Activated CD8-positive, alpha-beta memory T cell treated with anti-CD3 and anti-CD28 coated beads for 48 hours (primary cell): ENCODE data around the gene TRERF1.
"Not testable (repeated sequence)": the region's sequence is repeated elsewhere in the genome, so short reads cannot be mapped to it uniquely, and the experiment has no call there.

ENCODE experiments used
- DNase-seq, 3 experiments: peaks; one replicate each; pipeline ENCODE4 v3.0.0-alpha.2; 2020; ENCODE audit warnings: low read depth in 2 of 3, low spot score in 2 of 3

The TRERF1 gene

DNA sequence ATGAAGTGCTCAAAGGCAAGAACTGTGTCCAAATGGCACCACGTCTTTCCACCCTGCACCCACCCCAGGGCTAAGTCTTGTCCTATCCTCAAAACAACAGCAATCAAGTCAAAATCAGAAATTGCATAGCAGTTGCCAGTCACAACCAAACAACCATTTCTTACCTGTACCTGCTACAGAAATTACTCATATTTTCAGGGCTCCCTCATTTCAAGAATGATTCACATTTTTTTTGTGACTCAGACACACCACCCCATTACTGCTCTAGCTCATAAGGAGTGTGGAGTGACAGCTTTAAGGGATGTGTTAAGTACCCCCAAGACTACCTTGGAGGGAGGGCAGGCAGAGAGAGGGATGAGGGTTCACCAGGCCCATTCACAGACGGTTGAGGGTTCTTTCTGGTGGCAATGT, 111.7 kb downstream of the TRERF1 start:
- no peak for DNase-seq

DNA sequence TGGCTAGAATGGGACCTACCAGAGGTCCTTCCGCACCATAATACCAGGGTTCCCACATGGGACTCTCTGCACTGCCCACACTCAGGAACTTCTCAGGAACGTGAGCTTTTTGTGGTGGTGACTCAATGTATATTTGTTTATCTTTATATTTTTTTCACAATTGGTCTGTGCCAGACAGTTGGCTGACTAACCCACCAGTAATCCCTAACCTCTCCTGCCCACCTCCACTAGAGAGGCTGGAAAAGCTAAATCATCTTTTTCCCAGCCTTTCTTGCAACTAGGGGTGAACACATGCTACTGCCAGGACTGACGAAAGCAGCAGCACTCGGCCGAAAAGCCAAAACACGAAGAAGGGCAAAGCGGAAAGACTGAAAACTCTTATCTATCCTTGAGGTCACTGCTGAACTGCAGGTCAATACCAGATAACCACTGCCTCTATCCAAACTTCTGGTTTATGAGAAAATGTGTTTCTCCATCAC, 112.9 kb downstream of the TRERF1 start:
- DNase-seq, result no peak

- DNase-seq, result no peak
Measured at GRCh38 chr6:42337985-42338743, 113.6 kb downstream of the TRERF1 start.

- no peak for DNase-seq
Measured at GRCh38 chr6:42336431-42336830, 115.3 kb downstream of the TRERF1 start.

GRCh38 chr6:42335896-42336295, 115.8 kb downstream of the TRERF1 start:
- DNase-seq, result no peak

GRCh38 chr6:42334870-42335269, 116.9 kb downstream of the TRERF1 start:
- DNase-seq, result no peak

DNA sequence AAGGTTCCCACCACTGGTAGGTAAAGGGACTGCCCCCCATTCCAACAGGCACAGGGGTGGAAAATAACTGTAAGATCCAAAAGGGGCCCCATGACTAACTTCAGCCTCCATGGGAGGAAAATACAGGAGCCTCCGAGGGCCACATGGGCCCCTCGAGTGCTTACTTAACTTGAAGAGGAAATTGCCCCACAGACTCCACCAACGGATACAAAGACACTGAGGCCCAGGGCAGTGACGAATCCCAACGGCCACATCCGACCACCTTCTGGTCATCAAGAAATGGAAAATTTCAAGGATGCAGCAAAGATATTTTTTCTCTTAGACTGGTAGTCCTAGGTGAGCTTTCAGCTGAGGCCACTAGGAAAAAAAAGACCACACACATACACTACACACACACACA, 118.1 kb downstream of the TRERF1 start:
- no peak for DNase-seq

- DNase-seq, result no peak
Measured at GRCh38 chr6:42332916-42333315, 118.8 kb downstream of the TRERF1 start.

DNA sequence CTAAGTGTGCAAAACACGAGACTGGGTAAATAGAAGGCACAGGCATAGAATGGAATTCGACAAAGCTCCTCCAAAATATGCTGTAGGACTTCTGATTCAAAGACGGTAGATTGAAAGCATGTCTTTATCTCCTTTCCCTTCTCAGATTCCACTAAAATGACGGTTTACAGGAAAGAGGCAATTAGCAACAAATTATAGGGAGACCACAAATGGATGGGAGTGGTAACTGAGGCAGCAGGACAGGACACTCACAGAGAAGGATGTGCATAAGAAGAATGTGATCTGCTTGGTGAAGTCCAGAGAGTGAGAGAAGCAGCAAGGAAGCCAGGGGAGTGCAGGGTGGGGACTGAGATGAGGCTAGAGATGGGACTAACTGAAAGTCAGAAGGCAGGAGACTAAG, 120.7 kb downstream of the TRERF1 start:
- DNase-seq, result no peak

DNA sequence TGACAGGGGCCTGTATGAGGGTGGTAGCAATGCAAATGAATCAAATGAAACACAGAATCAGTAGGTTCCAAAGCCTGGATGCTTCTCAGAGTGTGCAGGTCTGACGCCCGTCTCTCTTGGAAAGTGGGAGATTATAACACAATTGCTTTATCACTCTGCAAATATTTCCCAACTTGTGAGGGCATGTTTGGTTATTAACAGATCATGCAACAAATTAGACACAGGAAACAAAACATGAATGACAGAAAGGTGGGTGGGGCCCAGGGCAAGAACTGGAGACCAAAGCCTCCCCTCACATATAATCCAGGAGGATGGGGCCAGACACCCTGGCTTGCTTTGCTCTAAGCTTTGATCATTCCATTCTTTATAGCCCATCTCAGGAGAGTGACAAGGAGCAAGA, 125.5 kb downstream of the TRERF1 start:
- DNase-seq, result no peak

DNA sequence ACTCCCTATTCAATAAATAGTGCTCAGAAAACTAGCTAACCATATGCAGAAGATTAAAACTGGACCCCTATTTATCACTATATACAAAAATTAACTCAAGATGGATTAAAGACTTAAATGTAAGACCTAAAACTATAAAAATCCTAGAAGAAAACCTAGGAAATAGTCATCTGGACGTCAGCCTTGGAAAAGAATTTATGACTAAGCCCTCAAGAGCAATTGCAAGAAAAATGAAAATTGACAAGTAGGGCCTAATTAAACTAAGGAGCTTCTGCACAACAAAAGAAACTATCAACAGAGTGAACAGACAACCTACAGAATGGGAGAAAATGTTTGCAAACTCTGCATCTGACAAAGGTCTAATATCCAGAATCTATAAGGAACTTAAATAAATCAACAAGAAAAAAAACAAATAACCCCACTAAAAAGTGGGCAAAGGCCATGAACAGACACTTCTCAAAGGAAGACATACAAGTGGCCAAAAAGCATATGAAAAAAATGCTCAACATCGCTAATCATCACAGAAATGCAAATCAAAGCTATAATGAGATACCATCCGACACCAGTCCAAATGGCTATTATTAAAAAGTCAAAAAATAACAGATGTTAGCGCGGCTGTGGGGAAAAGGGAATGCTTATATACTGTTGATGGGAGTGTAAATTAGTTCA, 126.9 kb downstream of the TRERF1 start:
- DNase-seq, result not testable (repeated sequence)

GRCh38 chr6:42322676-42323075, 129.1 kb downstream of the TRERF1 start:
- no peak for DNase-seq

DNA sequence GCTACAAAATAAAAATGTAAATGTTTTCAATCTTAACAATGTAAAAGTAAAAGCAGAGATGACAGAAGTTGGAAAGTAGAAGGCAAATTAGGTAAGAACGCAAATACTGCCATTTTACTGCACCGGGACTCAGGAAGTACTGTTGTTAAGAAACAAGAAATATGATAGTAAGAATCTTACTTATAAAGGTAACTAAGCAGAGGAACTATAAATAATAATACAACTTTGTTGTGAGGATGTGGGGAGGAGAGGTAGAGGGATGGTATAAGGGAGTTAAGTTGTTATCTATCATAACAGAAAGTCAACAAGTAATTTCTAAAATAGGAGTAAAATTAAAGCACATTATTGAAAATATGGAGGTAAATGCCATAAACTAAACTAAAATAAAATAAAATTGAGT, 129.8 kb downstream of the TRERF1 start:
- no peak for DNase-seq

DNA sequence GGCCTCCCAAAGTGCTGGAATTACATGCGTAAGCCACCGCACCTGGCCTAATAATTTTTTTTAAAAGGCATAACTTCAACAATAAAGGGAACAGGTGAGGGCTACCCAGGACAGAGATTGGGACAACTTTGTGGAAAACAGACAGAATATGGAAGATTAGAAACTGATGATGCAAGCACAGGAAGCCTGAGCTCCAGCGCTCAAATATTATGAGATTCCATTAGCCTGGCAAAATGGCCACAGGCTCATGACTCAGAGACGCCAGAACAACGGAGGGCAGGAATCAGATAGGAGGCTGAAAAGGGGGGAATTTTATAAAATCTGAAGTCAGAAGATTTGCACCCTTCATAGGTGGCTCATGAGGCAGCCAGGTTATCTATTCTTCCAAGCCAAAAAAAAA, 131.0 kb downstream of the TRERF1 start:
- DNase-seq, result no peak

DNA sequence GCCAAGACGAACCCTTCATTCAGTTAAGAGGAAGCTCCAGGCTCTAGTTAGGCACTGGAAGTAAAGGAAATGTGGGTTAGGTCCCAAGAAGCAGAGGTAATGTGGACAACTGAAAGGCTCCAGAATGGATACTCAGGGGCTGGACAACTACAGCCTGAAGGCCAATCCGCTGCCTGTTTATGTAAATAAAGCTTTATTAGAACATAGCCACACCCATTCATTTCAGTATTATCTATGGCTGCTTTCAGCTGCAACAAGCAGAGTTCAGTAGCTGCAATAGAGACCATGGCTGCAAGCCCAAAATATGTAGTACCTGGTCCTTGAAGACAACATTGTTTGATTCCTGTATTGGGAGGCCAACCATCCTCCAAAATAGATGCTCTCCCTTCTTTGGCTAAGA, 133.2 kb downstream of the TRERF1 start:
- DNase-seq, result no peak

GRCh38 chr6:42316981-42317380, 134.7 kb downstream of the TRERF1 start:
- no peak for DNase-seq

GRCh38 chr6:42315991-42316970, 135.4 kb downstream of the TRERF1 start:
- no peak for DNase-seq

GRCh38 chr6:42315259-42315990, 136.3 kb downstream of the TRERF1 start:
- DNase-seq, result no peak

GRCh38 chr6:42314571-42315258, 137.0 kb downstream of the TRERF1 start:
- DNase-seq, result no peak

GRCh38 chr6:42313941-42314570, 137.7 kb downstream of the TRERF1 start:
- DNase-seq, result no peak
